Measurements from ENCODE around the gene LRRC23.
A peak's percentile ranks its signal among the peaks of the same experiment; 100 is the strongest.
"Not testable (repeated sequence)": the region's sequence is repeated elsewhere in the genome, so short reads cannot be mapped to it uniquely, and the experiment has no call there.

LRRC23 gene

GRCh38 chr12:6873094-6874014 is 31.3 kb upstream of the LRRC23 start, which contains the start of gene SPSB2:
SPSB2 (minus strand) TSS chr12:6873303; CDS start chr12:6872901, 402 bp downstream.
- Histone ChIP-seq H3K36me3 (ENCODE audit: control insufficient read depth in 1 of 2, insufficient read depth in 2 of 2, low read depth in 1 of 2, low read length in 2 of 2) (peaks cover 27 to 44% of the 10 kb centered on the region in 2 experiments), H4K91ac (ENCODE audit: low read length) (peak within 1 kb of the TSS; percentile 80), H2BK15ac (ENCODE audit: low read depth, poor library complexity, severe bottlenecking) (peak within 1 kb of the TSS; percentile 53), H2BK12ac (ENCODE audit: low read length in 2 of 2) (peak within 1 kb of the TSS in 1 of 2 experiments; percentile 87), H2AK5ac (ENCODE audit: low read length, severe bottlenecking) (peak within 1 kb of the TSS; percentile 51), H3K14ac (ENCODE audit: low read length in 2 of 2) (peak within 1 kb of the TSS; percentile 62 to 93), H2AFZ (ENCODE audit: low read depth, low read length) (peak within 1 kb of the TSS; percentile 73), H3K27ac (ENCODE audit: low read length, poor library complexity, severe bottlenecking) (peak within 1 kb of the TSS; percentile 90), H3K4me1 (ENCODE audit: control insufficient read depth, insufficient read depth, low read depth, low read length) (peaks cover 20% of the 10 kb centered on the region), H2BK120ac (ENCODE audit: low read depth, low read length) (peak within 1 kb of the TSS; percentile 42), H3K9ac (ENCODE audit: low read length) (peak within 1 kb of the TSS; percentile 97), H4K8ac (ENCODE audit: low read length) (peak within 1 kb of the TSS; percentile 28), H3K4ac (ENCODE audit: low read depth in 1 of 2, low read length in 2 of 2) (peak within 1 kb of the TSS; percentile 9 to 81), H3K79me1 (replicated peaks; ENCODE audit: low read length, poor library complexity, severe bottlenecking) (peaks cover 7% of the 10 kb centered on the region), H3K4me2 (ENCODE audit: low read length, poor library complexity, severe bottlenecking) (peak within 1 kb of the TSS; percentile 91), H3K27me3 (ENCODE audit: control insufficient read depth in 1 of 2, insufficient read depth in 1 of 2, low read length in 2 of 2) (no peaks in the 10 kb centered on the region), H3K23ac (ENCODE audit: low read length in 2 of 2) (peak within 1 kb of the TSS in 1 of 2 experiments; percentile 98), H3K9me3 (ENCODE audit: control insufficient read depth, low read length) (no peaks in the 10 kb centered on the region), H3K4me3 (ENCODE audit: insufficient read depth in 1 of 2, low read depth in 1 of 2, low read length in 2 of 2) (peak within 1 kb of the TSS; percentile 86 to 89), H3K18ac (ENCODE audit: low read depth in 1 of 2, low read length in 2 of 2) (peak within 1 kb of the TSS; percentile 67 to 94), H2BK5ac (ENCODE audit: low read depth, low read length, poor library complexity, severe bottlenecking) (peak within 1 kb of the TSS; percentile 22)
- DNase-seq, result peak; percentile 96
- 2% methylated on average over 64 of the region's 66 CpGs for whole genome bisulfite sequencing

GRCh38 chr12:6874015-6874368 is 30.6 kb upstream of the LRRC23 start:
- not testable (repeated sequence) for H3K9me3 ChIP-seq (ENCODE audit: control insufficient read depth, low read length); H3K27me3 ChIP-seq (ENCODE audit: control insufficient read depth in 1 of 2, insufficient read depth in 1 of 2, low read length in 2 of 2); H4K8ac ChIP-seq (ENCODE audit: low read length); H2AFZ ChIP-seq (ENCODE audit: low read depth, low read length); H2BK5ac ChIP-seq (ENCODE audit: low read depth, low read length, poor library complexity, severe bottlenecking); H3K23ac ChIP-seq (ENCODE audit: low read length in 2 of 2); H2BK15ac ChIP-seq (ENCODE audit: low read depth, poor library complexity, severe bottlenecking); DNase-seq; H4K91ac ChIP-seq (ENCODE audit: low read length); H3K79me1 ChIP-seq (replicated peaks; ENCODE audit: low read length, poor library complexity, severe bottlenecking); H2BK120ac ChIP-seq (ENCODE audit: low read depth, low read length)
- Histone ChIP-seq H3K4me1 (ENCODE audit: control insufficient read depth, insufficient read depth, low read depth, low read length) (peaks cover 15% of the 10 kb centered on the region), H3K18ac (ENCODE audit: low read depth in 1 of 2, low read length in 2 of 2) (peak overlapping the region in 1 of 2 experiments; percentile 94), H3K36me3 (ENCODE audit: control insufficient read depth in 1 of 2, insufficient read depth in 2 of 2, low read depth in 1 of 2, low read length in 2 of 2) (peaks cover 27 to 40% of the 10 kb centered on the region in 2 experiments), H3K4me2 (ENCODE audit: low read length, poor library complexity, severe bottlenecking) (peak overlapping the region; percentile 25), H3K27ac (ENCODE audit: low read length, poor library complexity, severe bottlenecking) (peak overlapping the region; percentile 69), H3K14ac (ENCODE audit: low read length in 2 of 2) (peak overlapping the region in 1 of 2 experiments; percentile 83), H2AK5ac (ENCODE audit: low read length, severe bottlenecking) (peak overlapping the region; percentile 51), H2BK12ac (ENCODE audit: low read length in 2 of 2) (peak overlapping the region in 1 of 2 experiments; percentile 6), H3K4ac (ENCODE audit: low read depth in 1 of 2, low read length in 2 of 2) (peak overlapping the region in 1 of 2 experiments; percentile 78), H3K9ac (ENCODE audit: low read length) (peak overlapping the region; percentile 97), H3K4me3 (ENCODE audit: insufficient read depth in 1 of 2, low read depth in 1 of 2, low read length in 2 of 2) (peak overlapping the region; percentile 86 to 89)
- WGBS, result 87% methylated on average over 8 of the region's 9 CpGs

GRCh38 chr12:6879824-6880223 is 24.8 kb upstream of the LRRC23 start:
- H3K27me3 ChIP-seq (ENCODE audit: control insufficient read depth in 1 of 2, insufficient read depth in 1 of 2, low read length in 2 of 2); H3K23ac ChIP-seq (ENCODE audit: low read length in 2 of 2); H2BK15ac ChIP-seq (ENCODE audit: low read depth, poor library complexity, severe bottlenecking); H3K4ac ChIP-seq (ENCODE audit: low read depth in 1 of 2, low read length in 2 of 2); H3K4me2 ChIP-seq (ENCODE audit: low read length, poor library complexity, severe bottlenecking); H3K14ac ChIP-seq (ENCODE audit: low read length in 2 of 2); H3K18ac ChIP-seq (ENCODE audit: low read depth in 1 of 2, low read length in 2 of 2); H4K8ac ChIP-seq (ENCODE audit: low read length); H2BK5ac ChIP-seq (ENCODE audit: low read depth, low read length, poor library complexity, severe bottlenecking); H3K9ac ChIP-seq (ENCODE audit: low read length); H2AFZ ChIP-seq (ENCODE audit: low read depth, low read length); H2BK120ac ChIP-seq (ENCODE audit: low read depth, low read length); H4K91ac ChIP-seq (ENCODE audit: low read length); H2BK12ac ChIP-seq (ENCODE audit: low read length in 2 of 2); H3K4me3 ChIP-seq (ENCODE audit: insufficient read depth in 1 of 2, low read depth in 1 of 2, low read length in 2 of 2); H3K9me3 ChIP-seq (ENCODE audit: control insufficient read depth, low read length); DNase-seq; H3K27ac ChIP-seq (ENCODE audit: low read length, poor library complexity, severe bottlenecking): not testable (repeated sequence)
- Histone ChIP-seq H3K79me1 (replicated peaks; ENCODE audit: low read length, poor library complexity, severe bottlenecking) (peaks cover 19% of the 10 kb centered on the region), H3K4me1 (ENCODE audit: control insufficient read depth, insufficient read depth, low read depth, low read length) (peaks cover 13% of the 10 kb centered on the region), H2AK5ac (ENCODE audit: low read length, severe bottlenecking) (peak overlapping the region; percentile 7), H3K36me3 (ENCODE audit: control insufficient read depth in 1 of 2, insufficient read depth in 2 of 2, low read depth in 1 of 2, low read length in 2 of 2) (peaks cover 18 to 28% of the 10 kb centered on the region in 2 experiments)
- 83% methylated on average over 9 of the region's 11 CpGs for WGBS

- peaks cover 19% of the 10 kb centered on the region for H3K4me1 ChIP-seq (ENCODE audit: control insufficient read depth, insufficient read depth, low read depth, low read length)
- no peak overlapping the region for H2BK15ac ChIP-seq (ENCODE audit: low read depth, poor library complexity, severe bottlenecking)
- no peak overlapping the region for H2BK120ac ChIP-seq (ENCODE audit: low read depth, low read length)
- no peak overlapping the region for H3K18ac ChIP-seq (ENCODE audit: low read depth in 1 of 2, low read length in 2 of 2)
- H2AFZ ChIP-seq (ENCODE audit: low read depth, low read length), result no peak overlapping the region
- no peak overlapping the region for H2BK12ac ChIP-seq (ENCODE audit: low read length in 2 of 2)
- H3K79me1 ChIP-seq (replicated peaks; ENCODE audit: low read length, poor library complexity, severe bottlenecking), result peaks cover 16% of the 10 kb centered on the region
- H2AK5ac ChIP-seq (ENCODE audit: low read length, severe bottlenecking), result no peak overlapping the region
- no peak for DNase-seq
- no peak overlapping the region for H4K8ac ChIP-seq (ENCODE audit: low read length)
- H3K4me2 ChIP-seq (ENCODE audit: low read length, poor library complexity, severe bottlenecking), result no peak overlapping the region
- WGBS, result 100% methylated on average over 5 of the region's 5 CpGs
- no peak overlapping the region for H3K4ac ChIP-seq (ENCODE audit: low read depth in 1 of 2, low read length in 2 of 2)
- H2BK5ac ChIP-seq (ENCODE audit: low read depth, low read length, poor library complexity, severe bottlenecking), result no peak overlapping the region
- no peak overlapping the region for H3K9ac ChIP-seq (ENCODE audit: low read length)
- no peak overlapping the region for H3K14ac ChIP-seq (ENCODE audit: low read length in 2 of 2)
- H3K9me3 ChIP-seq (ENCODE audit: control insufficient read depth, low read length), result no peaks in the 10 kb centered on the region
- H4K91ac ChIP-seq (ENCODE audit: low read length), result no peak overlapping the region
- H3K27me3 ChIP-seq (ENCODE audit: control insufficient read depth in 1 of 2, insufficient read depth in 1 of 2, low read length in 2 of 2), result no peaks in the 10 kb centered on the region
- H3K27ac ChIP-seq (ENCODE audit: low read length, poor library complexity, severe bottlenecking), result no peak overlapping the region
- H3K36me3 ChIP-seq (ENCODE audit: control insufficient read depth in 1 of 2, insufficient read depth in 2 of 2, low read depth in 1 of 2, low read length in 2 of 2), result peaks cover 15 to 21% of the 10 kb centered on the region in 2 experiments
- no peak overlapping the region for H3K23ac ChIP-seq (ENCODE audit: low read length in 2 of 2)
- no peak overlapping the region for H3K4me3 ChIP-seq (ENCODE audit: insufficient read depth in 1 of 2, low read depth in 1 of 2, low read length in 2 of 2)
These were observed 21.4 kb upstream of the LRRC23 start for GRCh38 chr12:6883252-6883651.
